ENCODE data around the gene ERF. TPM values are rescaled to one million over a fixed set of nuclear protein-coding genes. Genes with fewer than 3 reads are reported as not detected.

Gene ERF
- total and polyA plus RNA-seq, 2 of the 8 experiments (the other 6 are each of a cell fraction or from before 2014, with no cell fraction given): 43.7 to 62.7 TPM

DNA sequence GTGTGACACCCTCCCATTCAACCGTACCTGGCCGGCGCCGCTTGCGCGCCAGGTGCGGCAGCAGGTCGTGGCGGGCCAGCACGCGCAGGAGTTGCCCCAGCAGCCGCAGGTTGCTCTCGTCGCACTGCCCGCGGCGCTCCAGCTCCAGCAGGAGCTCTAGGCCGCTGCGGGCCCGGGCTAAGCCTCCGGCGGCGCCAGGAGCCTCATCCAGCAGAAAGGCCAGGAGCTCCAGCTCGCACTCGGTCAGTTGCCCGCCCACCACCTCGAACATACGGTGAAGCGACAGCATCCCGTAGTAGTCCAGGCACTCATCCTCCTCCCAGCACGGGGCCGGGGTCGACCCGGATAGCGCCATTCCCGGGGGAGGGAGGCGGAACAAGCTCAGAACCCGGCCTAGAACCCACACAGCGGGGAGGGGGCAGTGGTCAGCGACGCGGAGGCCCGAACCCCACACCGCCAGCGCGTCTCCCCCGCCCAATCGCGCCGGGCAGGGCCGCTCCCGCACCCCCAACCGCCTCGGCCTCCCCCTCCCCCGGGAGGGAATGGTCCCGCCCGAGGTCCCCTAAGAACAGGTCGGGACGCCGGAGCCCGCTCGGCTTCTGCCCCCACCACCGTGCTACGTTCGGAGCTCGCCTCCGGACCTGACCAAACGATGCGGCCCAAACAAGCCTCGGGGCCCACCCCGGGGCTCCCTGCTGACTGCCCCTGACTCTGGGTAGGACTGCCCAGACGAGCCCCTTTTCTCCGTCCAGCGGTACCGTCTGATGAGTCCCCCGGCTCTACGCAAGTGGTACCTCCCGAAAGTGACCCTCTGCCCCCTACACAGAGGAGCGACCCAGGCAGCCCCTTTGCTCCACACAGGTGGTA lies 38.0 kb downstream of the ERF start (continued):
- TF ChIP-seq RBBP5 (IDR thresholded peaks at IDR 0.05; ENCODE audit: borderline replicate concordance, low read depth, low read length) (no peak), SP1 (IDR thresholded peaks at IDR 0.05; ENCODE audit: low read depth, low read length) (no peak; the same call in 1 of the 2 replicates), KDM1A (IDR thresholded peaks at IDR 0.05; ENCODE audit: borderline replicate concordance, low read length) (peak; percentile 25; the same call in 1 of the 2 replicates), TAF1 (IDR thresholded peaks at IDR 0.05; ENCODE audit: low read depth, low read length) (peak; percentile 65; the same call in 1 of the 2 replicates), JUN (IDR thresholded peaks at IDR 0.05; ENCODE audit: low read depth, low read length) (no peak), CHD2 (IDR thresholded peaks at IDR 0.05; ENCODE audit: low read length) (no peak), CREB1 (IDR thresholded peaks at IDR 0.05) (no peak), TBP (IDR thresholded peaks at IDR 0.05; ENCODE audit: low read depth, low read length) (peak; percentile 32), SUZ12 (IDR thresholded peaks at IDR 0.05; ENCODE audit: low read length) (no peak), BRCA1 (IDR thresholded peaks at IDR 0.05; ENCODE audit: low read depth, low read length) (no peak), PHF8 (conservative IDR thresholded peaks at IDR 0.05; ENCODE audit: low read depth, low read length) (no peak; the same call in 1 of the 2 replicates), RFX5 (IDR thresholded peaks at IDR 0.05; ENCODE audit: borderline replicate concordance, low read depth, low read length) (peak; percentile 7; the same call in 1 of the 2 replicates), SIRT6 (IDR thresholded peaks at IDR 0.05; ENCODE audit: low read length) (no peak), GTF2F1 (IDR thresholded peaks at IDR 0.05; ENCODE audit: borderline replicate concordance, low read depth, low read length) (no peak)
- TF ChIP-seq, protein P1, sequence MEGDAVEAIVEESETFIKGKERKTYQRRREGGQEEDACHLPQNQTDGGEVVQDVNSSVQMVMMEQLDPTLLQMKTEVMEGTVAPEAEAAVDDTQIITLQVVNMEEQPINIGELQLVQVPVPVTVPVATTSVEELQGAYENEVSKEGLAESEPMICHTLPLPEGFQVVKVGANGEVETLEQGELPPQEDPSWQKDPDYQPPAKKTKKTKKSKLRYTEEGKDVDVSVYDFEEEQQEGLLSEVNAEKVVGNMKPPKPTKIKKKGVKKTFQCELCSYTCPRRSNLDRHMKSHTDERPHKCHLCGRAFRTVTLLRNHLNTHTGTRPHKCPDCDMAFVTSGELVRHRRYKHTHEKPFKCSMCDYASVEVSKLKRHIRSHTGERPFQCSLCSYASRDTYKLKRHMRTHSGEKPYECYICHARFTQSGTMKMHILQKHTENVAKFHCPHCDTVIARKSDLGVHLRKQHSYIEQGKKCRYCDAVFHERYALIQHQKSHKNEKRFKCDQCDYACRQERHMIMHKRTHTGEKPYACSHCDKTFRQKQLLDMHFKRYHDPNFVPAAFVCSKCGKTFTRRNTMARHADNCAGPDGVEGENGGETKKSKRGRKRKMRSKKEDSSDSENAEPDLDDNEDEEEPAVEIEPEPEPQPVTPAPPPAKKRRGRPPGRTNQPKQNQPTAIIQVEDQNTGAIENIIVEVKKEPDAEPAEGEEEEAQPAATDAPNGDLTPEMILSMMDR (IDR thresholded peaks at IDR 0.05; ENCODE audit: control extremely low read depth in 1 of 3, insufficient read depth in 1 of 3, low read depth in 1 of 3, low read length in 3 of 3): peak in 1 of 3 experiments; percentile 6; a peak in 1 of 4 replicates
